Measurements from ENCODE around the gene CXorf49.
"Not testable (repeated sequence)": the region's sequence is repeated elsewhere in the genome, so short reads cannot be mapped to it uniquely, and the experiment has no call there.

The CXorf49 gene

GRCh38 chrX:71718185-71718584 is at the start of gene CXorf49:
TSS of gene CXorf49 (minus strand) at chrX:71718285. CDS start at chrX:71718151, 134 bp downstream.
- not testable (repeated sequence) for DNase-seq

DNA sequence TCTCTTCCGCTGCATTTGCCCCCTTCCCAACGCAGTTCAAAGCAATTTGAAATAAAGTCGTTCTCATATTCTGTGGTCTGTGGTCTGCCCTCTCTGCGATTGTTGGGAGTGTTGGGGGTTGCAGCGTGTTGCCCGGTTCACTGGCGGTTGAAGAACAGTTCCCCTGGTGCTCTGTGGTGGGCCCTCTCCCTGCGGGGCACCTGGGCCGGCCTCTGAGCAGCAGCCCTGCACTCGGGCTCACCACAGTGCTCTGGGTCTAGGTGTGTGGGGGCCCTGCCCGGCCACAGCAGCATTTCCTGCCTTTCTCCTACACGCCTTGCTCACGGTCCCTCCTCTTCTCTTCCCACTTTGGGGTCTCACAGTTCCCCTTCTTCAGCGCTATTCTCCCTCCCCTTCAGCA is 49.0 kb upstream of the CXorf49 start:
- not testable (repeated sequence) for DNase-seq

- not testable (repeated sequence) for DNase-seq
Observed at GRCh38 chrX:71765613-71766012, 47.5 kb upstream of the CXorf49 start.

DNA sequence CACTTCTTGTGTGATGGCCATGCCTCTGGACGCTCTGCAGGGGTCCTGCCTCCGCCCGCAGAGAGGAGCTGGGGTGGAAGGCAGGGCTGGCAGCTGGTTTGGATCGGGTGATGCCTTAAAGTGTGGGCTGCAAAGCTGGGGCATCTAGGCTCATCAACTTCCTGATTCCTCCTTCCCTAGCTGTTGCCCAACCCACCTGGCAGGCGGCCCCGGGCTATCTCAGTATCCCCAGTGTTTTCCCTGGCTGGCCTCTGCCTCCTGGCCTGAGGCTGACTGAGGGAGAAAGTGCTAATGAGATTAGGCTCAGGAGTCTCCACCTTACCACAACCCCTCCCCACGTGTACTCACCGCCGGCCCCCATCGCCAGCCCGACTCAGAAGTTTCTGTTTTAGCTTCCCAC is 46.7 kb upstream of the CXorf49 start:
- not testable (repeated sequence) for DNase-seq

DNA sequence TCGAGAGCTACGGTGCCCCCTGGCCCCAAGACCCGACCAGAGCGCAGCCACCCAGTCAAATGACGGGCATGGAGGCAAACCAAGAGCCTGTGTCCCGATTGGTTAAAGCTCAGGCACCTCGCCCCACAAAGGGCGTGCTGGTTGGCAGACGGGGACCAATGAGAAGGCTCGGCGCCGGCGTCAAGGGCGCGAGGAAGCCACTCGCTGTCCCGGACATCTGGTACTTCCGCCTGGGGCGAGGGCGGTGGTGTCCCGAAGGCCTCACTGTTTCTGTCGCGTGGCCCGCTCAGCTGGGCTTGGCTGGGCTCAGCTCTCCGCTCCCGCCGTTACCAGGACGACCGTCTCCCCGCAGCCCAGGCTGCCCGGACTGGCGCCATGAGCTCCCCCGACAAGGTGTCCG is 45.0 kb upstream of the CXorf49 start, which contains the start of gene CXorf49B:
CXorf49B (plus strand) TSS at position 301 of the 400 bp plus-strand sequence; CDS start at position 376, 75 bp downstream.
- DNase-seq: not testable (repeated sequence)

GRCh38 chrX:71760688-71761281 is 42.7 kb upstream of the CXorf49 start:
- DNase-seq: not testable (repeated sequence)

DNA sequence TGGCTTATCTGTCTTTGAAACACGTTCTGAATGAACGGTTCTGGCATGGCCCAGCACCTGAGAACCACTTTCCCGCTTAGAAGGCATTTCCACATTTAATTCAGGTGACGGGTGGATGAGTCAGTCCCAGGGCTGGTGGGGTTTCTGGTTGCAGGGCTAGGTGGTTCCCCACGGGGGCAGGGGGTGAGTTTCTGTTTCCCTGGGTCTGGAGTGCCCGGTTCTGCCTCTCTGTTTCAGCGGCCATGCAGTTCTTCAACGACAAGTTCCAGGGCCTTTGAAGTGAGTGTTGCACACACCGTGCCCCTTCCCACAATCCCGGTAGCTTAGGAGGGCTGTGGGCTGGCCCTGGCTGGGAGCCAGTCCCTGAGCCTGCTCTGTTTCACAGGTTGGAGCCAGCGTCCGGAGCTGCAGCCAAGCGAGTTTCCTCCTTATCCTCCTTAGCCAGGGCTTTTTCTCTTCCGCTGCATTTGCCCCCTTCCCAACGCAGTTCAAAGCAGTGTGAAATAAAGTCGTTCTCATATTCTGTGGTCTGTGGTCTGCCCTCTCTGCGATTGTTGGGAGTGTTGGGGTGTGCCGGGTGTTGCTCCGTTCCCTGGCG is 2.3 kb upstream of the CXorf49 start:
- not testable (repeated sequence) for DNase-seq

DNA sequence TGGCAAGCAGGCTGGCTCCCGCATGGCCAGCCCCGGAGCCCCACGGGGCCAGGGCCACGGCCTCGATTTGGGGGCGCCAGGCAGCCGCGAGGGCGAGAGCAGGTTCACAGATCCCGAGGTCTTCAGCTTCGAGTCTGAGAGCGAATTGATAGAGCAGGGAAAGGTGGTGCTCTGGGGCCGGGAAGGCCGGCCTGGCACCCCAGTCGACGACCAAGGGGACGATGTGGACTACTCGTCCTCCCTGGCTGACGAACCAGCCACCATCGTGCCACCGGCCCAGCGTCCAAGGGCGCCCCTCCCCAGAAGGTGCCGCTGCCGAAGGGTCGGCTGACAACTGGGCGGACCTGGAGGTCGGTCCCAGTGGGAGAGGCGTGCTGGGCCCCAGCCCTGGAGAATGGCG is 1.1 kb upstream of the CXorf49 start:
- not testable (repeated sequence) for DNase-seq

GRCh38 chrX:71716323-71716722 is 1.8 kb downstream of the CXorf49 start:
- not testable (repeated sequence) for DNase-seq

GRCh38 chrX:71715551-71715950 is 2.5 kb downstream of the CXorf49 start:
- not testable (repeated sequence) for DNase-seq

DNA sequence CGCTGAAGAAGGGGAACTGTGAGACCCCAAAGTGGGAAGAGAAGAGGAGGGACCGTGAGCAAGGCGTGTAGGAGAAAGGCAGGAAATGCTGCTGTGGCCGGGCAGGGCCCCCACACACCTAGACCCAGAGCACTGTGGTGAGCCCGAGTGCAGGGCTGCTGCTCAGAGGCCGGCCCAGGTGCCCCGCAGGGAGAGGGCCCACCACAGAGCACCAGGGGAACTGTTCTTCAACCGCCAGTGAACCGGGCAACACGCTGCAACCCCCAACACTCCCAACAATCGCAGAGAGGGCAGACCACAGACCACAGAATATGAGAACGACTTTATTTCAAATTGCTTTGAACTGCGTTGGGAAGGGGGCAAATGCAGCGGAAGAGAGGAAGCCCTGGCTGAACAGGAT is 4.0 kb downstream of the CXorf49 start:
- not testable (repeated sequence) for DNase-seq

- DNase-seq: not testable (repeated sequence)
Observed at GRCh38 chrX:71702853-71703252, 15.2 kb downstream of the CXorf49 start.

DNA sequence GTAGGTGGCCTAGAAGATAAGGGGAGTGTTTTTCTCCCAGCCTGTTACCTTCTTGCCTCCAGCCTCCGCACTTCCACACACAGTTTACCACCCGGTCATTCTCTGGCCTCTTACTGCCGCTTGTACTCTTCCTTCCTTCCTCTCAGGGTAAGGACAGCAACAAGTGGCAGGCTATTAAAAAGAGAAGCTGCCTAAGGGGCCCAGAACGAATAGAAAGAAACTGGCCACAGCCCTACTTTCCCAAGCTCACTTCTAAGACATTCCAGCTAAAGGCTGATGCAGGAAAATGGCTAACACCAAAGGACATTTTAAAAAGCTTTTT is 19.1 kb downstream of the CXorf49 start:
- not testable (repeated sequence) for DNase-seq

GRCh38 chrX:71698299-71699022 is 19.6 kb downstream of the CXorf49 start:
- not testable (repeated sequence) for DNase-seq

- DNase-seq: not testable (repeated sequence)
Observed at GRCh38 chrX:71697466-71698298, 20.4 kb downstream of the CXorf49 start.

DNA sequence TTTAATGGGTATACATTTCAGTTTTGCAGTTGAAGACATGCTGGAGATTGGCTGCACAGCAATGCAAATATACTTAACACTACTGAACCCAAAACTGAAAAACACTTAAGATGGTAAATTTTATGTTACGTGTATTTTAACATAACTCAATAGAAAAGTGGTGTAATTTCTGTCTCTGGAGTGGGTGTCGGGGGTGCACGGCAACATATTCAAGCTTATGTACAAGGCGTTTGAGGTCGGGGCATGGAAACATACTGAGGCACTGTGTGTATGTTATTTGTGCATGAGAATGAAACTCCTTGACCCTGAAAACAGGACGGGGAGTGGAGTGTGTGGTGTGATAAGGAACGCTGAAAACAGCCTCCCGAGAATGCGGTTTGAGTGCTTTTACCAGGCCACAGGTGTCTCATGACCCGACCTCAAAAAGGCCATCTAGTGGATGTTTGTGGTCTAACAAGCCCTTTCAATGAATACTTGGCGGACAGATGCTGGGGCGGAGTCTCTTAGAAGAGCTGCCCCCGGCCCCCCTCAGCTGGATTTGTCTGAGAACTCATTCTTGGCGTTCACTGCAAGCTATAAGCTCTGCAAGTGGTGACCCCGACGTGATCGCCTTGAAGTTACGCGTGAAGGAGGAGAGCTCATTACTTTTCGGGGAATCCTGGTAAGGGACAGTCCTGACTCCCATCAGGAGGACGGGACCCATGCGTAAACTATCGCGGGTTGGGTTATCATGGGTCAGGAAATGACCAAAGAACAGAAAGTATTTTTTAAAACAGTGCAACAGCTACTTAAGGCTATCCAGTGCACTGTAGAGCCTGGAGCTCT is 21.2 kb downstream of the CXorf49 start:
- DNase-seq: not testable (repeated sequence)

DNA sequence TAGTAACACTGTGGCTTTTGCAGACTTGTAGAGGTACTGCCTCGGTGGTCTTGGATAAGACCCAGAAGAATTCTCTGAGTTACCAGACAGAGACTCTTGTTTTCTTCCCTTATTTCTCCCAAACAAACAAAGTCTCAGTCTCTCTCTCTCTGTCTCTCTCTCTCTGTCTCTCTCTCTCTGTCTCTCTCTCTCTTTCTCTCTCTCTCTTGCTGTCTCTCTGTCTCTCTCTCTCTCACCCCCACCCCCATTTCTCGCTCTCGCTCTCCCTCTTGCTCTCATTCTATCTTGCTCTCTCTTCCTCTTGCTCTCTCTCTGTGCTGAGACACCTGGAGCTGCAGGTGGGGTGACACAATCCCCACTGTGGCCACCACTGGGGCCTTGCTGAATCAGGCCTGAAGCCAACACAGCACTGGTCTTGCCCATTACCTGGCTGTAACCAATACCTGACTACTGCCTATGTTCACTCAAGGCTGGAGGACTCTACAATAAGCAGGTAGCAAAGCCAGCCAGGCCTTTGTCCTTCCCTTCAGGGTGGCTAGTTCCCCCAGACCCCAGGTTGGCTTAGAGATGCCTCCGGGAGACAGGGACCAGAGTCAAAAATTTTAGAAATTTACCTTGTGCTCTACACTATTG is 38.4 kb downstream of the CXorf49 start:
- no peak for DNase-seq

DNA sequence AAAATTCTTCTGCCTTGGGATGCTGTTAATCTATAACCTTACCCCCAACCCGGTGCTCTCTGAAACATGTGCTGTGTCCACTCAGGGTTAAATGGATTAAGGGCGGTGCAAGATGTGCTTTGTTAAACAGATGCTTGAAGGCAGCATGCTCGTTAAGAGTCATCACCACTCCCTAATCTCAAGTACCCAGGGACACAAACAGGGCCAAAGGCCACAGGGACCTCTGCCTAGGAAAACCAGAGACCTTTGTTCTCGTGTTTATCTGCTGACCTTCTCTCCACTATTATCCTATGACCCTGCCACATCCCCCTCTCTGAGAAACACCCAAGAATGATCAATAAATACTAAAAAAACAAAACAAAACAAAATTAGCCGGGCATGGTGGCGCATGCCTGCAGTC is 40.9 kb downstream of the CXorf49 start:
- not testable (repeated sequence) for DNase-seq

DNA sequence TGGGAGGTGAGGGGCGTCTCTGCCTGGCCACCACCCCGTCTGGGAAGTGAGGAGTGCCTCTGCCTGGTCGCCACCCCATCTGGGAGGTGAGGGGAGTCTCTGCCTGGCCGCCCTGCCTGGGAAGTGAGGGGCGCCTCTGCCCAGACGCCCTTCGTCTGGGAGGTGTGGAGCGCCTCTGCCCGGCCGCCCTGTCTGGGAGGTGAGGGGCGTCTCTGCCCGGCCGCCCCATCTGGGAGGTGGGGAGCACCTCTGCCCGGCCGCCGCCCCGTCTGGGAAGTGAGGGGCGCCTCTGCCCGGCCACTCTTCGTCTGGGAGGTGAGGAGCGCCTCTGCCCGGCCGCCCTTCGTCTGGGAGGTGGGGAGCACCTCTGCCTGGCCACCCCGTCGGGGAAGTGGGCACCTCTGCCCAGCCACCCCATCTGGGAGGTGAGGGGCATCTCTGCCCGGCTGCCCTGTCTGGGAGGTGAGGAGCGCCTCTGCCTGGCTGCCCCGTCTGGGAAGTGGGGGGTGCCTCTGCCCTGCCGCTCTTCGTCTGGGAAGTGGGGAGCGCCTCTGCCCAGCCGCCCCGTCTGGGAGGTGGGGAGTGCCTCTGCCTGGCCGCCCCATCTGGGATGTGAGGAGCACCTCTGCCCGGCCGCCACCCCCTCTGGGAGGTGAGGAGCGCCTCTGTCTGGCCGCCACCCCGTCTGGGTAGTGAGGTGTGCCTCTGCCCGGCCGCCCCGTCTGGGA is 41.9 kb downstream of the CXorf49 start:
- not testable (repeated sequence) for DNase-seq

GRCh38 chrX:71675636-71676035 is 42.4 kb downstream of the CXorf49 start:
- DNase-seq: not testable (repeated sequence)

- DNase-seq: no peak
Observed at GRCh38 chrX:71671938-71672337, 46.1 kb downstream of the CXorf49 start.

Data from T1000 (cell line).